PC-3 (cell line): ENCODE measurements around the gene SNTG2. TPM values are rescaled to one million over a fixed set of nuclear protein-coding genes. Genes with fewer than 3 reads are reported as not detected.
"Not testable (repeated sequence)": the region's sequence is repeated elsewhere in the genome, so short reads cannot be mapped to it uniquely, and the experiment has no call there.

Experiments used
- ATAC-seq: fragments of 200-7000 bp; cut with Tn5 transposase; 2 replicates; pipeline ENCODE4 v1.9.1; 2020; ENCODE audit warnings: mild to moderate bottlenecking, moderate library complexity
- BruUV-seq: library from RNA; stranded (reverse); fragments of 400-500 nt; replicated peaks from 2 replicates; lab custom pipeline; 2021; lab: Mats Ljungman, UMichigan
- CTCF ChIA-PET: fragments of 300-600 bp; sonication (Branson Sonifier 250); formaldehyde crosslinking; loops from one replicate; lab custom pipeline; 2022; ENCODE audit warnings: antibody characterized with exemption; lab: Charles Lee
- POLR2A ChIA-PET: fragments of 300-600 bp; sonication (Branson Sonifier 250); formaldehyde crosslinking; loops from one replicate; lab custom pipeline; 2022; ENCODE audit warnings: antibody characterized with exemption; ENCODE audit not compliant: unreplicated experiment; lab: Charles Lee
- DNase-seq: peaks from one replicate; pipeline ENCODE4 v3.0.0-alpha.2; 2015
- H2AFZ ChIP-seq: fragments of 300-600 bp; sonication (generic); 2 replicates; pipeline ENCODE4 v1.6.0; 2016; ENCODE audit warnings: antibody characterized with exemption, low read length
- H3F3A ChIP-seq: fragments of 300-600 bp; sonication (generic); one replicate; pipeline ENCODE4 v1.6.0; 2017; ENCODE audit warnings: antibody characterized with exemption, low read length, control low read depth, mild to moderate bottlenecking; ENCODE audit not compliant: unreplicated experiment
- H3K27ac ChIP-seq: fragments of 300-600 bp; sonication (generic); 2 replicates; pipeline ENCODE4 v1.5.1; 2016; ENCODE audit warnings: mild to moderate bottlenecking, low read length
- H3K27me3 ChIP-seq: fragments of 300-600 bp; sonication (generic); 2 replicates; pipeline ENCODE4 v1.6.1; 2016; ENCODE audit warnings: low read length, mixed read lengths
- H3K36me3 ChIP-seq: fragments of 300-600 bp; sonication (generic); 2 replicates; pipeline ENCODE4 v1.6.1; 2016; ENCODE audit warnings: low read depth, mixed run types, low read length, mixed read lengths
- H3K4me1 ChIP-seq: fragments of 300-600 bp; sonication (generic); 2 replicates; pipeline ENCODE4 v1.5.1; 2016; ENCODE audit warnings: low read length; ENCODE audit not compliant: insufficient read depth
- H3K4me2 ChIP-seq: fragments of 300-600 bp; sonication (generic); 2 replicates; pipeline ENCODE4 v1.6.0; 2016; ENCODE audit warnings: low read length
- H3K4me3 ChIP-seq: fragments of 300-600 bp; sonication (generic); 2 replicates; pipeline ENCODE4 v1.5.1; 2016; ENCODE audit warnings: mild to moderate bottlenecking, low read length, mixed read lengths
- H3K79me2 ChIP-seq: fragments of 300-600 bp; sonication (generic); 2 replicates; pipeline ENCODE4 v1.6.1; 2017; ENCODE audit warnings: low read length, mixed read lengths
- H3K9ac ChIP-seq: fragments of 300-600 bp; sonication (generic); 2 replicates; pipeline ENCODE4 v1.6.0; 2016; ENCODE audit warnings: mild to moderate bottlenecking, low read length
- H3K9me2 ChIP-seq: fragments of 300-600 bp; sonication (generic); replicated peaks from 2 replicates; pipeline ENCODE4 v1.6.1; 2016; ENCODE audit warnings: mixed run types, low read length, mixed read lengths
- H3K9me3 ChIP-seq: fragments of 300-600 bp; sonication (generic); 2 replicates; pipeline ENCODE4 v1.6.1; 2016; ENCODE audit warnings: low read length, mixed read lengths
- H4K20me1 ChIP-seq: fragments of 300-600 bp; sonication (generic); 2 replicates; pipeline ENCODE4 v1.6.1; 2016; ENCODE audit warnings: low read length, mixed read lengths
- CTCF ChIP-seq: fragments of 300-600 bp; sonication (generic); conservative IDR thresholded peaks from 2 replicates; pipeline ENCODE4 v1.5.1; 2017; ENCODE audit warnings: antibody characterized with exemption, low read depth, mild to moderate bottlenecking, low read length
- EZH2 ChIP-seq: fragments of 300-600 bp; sonication (generic); IDR thresholded peaks from one replicate; pipeline ENCODE4 v1.6.1; 2017; ENCODE audit warnings: antibody characterized with exemption, mild to moderate bottlenecking, low read length; ENCODE audit not compliant: unreplicated experiment
- EZH2phosphoT487 ChIP-seq: fragments of 300-600 bp; sonication (generic); IDR thresholded peaks from 2 replicates; pipeline ENCODE4 v1.6.1; 2018; ENCODE audit warnings: mild to moderate bottlenecking, antibody characterized with exemption, low read length, borderline replicate concordance
- intact Hi-C: fragments of 100-400 bp; cut with micrococcal nuclease; formaldehyde crosslinking; loops from 2 replicates; pipeline ENCODE4 v1.9.0; 2023
- total RNA-seq: library from RNA; depleted of rRNA; stranded (reverse); fragments of >200 nt; gene quantifications from 2 replicates; pipeline ENCODE4 v1.2.3, GENCODE V29; 2014

The SNTG2 gene
- total RNA-seq, 1 experiment from 2014 or later: not detected

GRCh38 chr2:1414121-1414520 is 463.5 kb downstream of the SNTG2 start:
- POLR2A ChIA-PET: no interaction called here

GRCh38 chr2:1414901-1415300 is 464.3 kb downstream of the SNTG2 start:
- H3K27me3 ChIP-seq: peaks cover 60% of the 10 kb centered on the region
- BruUV-seq, H3K4me1 ChIP-seq, H3K9ac ChIP-seq, H3K79me2 ChIP-seq, H3F3A ChIP-seq, H4K20me1 ChIP-seq, H3K36me3 ChIP-seq, H3K4me3 ChIP-seq, H3K4me2 ChIP-seq, intact Hi-C loops, DNase-seq, H3K27ac ChIP-seq, H3K9me2 ChIP-seq, POLR2A ChIA-PET, CTCF ChIA-PET, ATAC-seq, H3K9me3 ChIP-seq, H2AFZ ChIP-seq: not testable (repeated sequence)

More at GRCh38 chr2:1414121-1414520, 463.5 kb downstream of the SNTG2 start:
- CTCF ChIA-PET: no interaction called here
- BruUV-seq: no TSS peak
- TF ChIP-seq EZH2phosphoT487 (no peak), CTCF (no peak), EZH2 (no peak)
- no peak overlapping the region for H3K27ac ChIP-seq
- intact Hi-C loops: no loop called here
- no peaks in the 10 kb centered on the region for H3K36me3 ChIP-seq
- DNase-seq: no peak
- no peaks in the 10 kb centered on the region for H3K9me2 ChIP-seq
- no peak overlapping the region for H3K4me3 ChIP-seq
- no peak for ATAC-seq
- H3F3A ChIP-seq: no peaks in the 10 kb centered on the region
- no peaks in the 10 kb centered on the region for H3K4me1 ChIP-seq
- no peak overlapping the region for H2AFZ ChIP-seq
- H3K27me3 ChIP-seq: peaks cover 60% of the 10 kb centered on the region
- no peak overlapping the region for H3K4me2 ChIP-seq
- H4K20me1 ChIP-seq: no peaks in the 10 kb centered on the region
- H3K79me2 ChIP-seq: no peaks in the 10 kb centered on the region
- no peaks in the 10 kb centered on the region for H3K9me3 ChIP-seq
- no peak overlapping the region for H3K9ac ChIP-seq

- Histone ChIP-seq H3K4me1 (no peaks in the 10 kb centered on the region), H3K27ac (no peak overlapping the region), H3K9me2 (no peaks in the 10 kb centered on the region), H3K9ac (no peak overlapping the region), H3K4me3 (no peak overlapping the region), H3F3A (no peaks in the 10 kb centered on the region), H3K36me3 (no peaks in the 10 kb centered on the region), H3K4me2 (no peak overlapping the region), H2AFZ (no peak overlapping the region), H3K27me3 (peaks cover 60% of the 10 kb centered on the region), H4K20me1 (no peaks in the 10 kb centered on the region), H3K79me2 (no peaks in the 10 kb centered on the region), H3K9me3 (no peaks in the 10 kb centered on the region)
- DNase-seq: no peak
- ATAC-seq: no peak
- BruUV-seq: no TSS peak
- CTCF ChIA-PET: no interaction called here
- intact Hi-C loops: no loop called here
- POLR2A ChIA-PET: no interaction called here
- TF ChIP-seq CTCF: no peak
- no peak for TF ChIP-seq EZH2
- no peak for TF ChIP-seq EZH2phosphoT487
Observed at GRCh38 chr2:1415501-1415900, 464.9 kb downstream of the SNTG2 start.
